Right renal pelvis (tissue), 4 donors: ENCODE results near the gene NLRP1. TPM values are rescaled to one million over a fixed set of nuclear protein-coding genes. Genes with fewer than 3 reads are reported as not detected.
A peak's percentile ranks its signal among the peaks of the same experiment; 100 is the strongest.

Experiments used
- DNase-seq, 4 donors: peaks; one replicate each; pipeline ENCODE4 v3.0.0-alpha.2; 2013; ENCODE audit warnings: low read depth in 4 of 4, low spot score in 3 of 4, missing footprints in 1 of 4
- polyA plus RNA-seq, 4 donors: library from polyadenylated mRNA; unstranded; fragments of 120-200 nt; gene quantifications; one replicate each; pipeline ENCODE4 v1.2.1, GENCODE V29; 2013; ENCODE audit not compliant: insufficient read length in 4 of 4

NLRP1 gene
- polyA plus RNA-seq, 4 donors = 44.2 to 61.3 (median 48.7) TPM

GRCh38 chr17:5485270-5486205 is 98.8 kb downstream of the NLRP1 start, which contains the start of gene DERL2:
Gene DERL2 (minus strand): TSS chr17:5486178. CDS start chr17:5486161, 17 bp downstream.
- DNase-seq = no peak

- no peak for DNase-seq
These were observed 102.9 kb downstream of the NLRP1 start for GRCh38 chr17:5481451-5481850.

GRCh38 chr17:5480962-5481361 is 103.3 kb downstream of the NLRP1 start:
- DNase-seq = no peak

GRCh38 chr17:5478992-5479391 is 105.3 kb downstream of the NLRP1 start:
- DNase-seq = no peak

- no peak for DNase-seq
These were observed 110.4 kb downstream of the NLRP1 start for GRCh38 chr17:5473906-5474305.

DNA sequence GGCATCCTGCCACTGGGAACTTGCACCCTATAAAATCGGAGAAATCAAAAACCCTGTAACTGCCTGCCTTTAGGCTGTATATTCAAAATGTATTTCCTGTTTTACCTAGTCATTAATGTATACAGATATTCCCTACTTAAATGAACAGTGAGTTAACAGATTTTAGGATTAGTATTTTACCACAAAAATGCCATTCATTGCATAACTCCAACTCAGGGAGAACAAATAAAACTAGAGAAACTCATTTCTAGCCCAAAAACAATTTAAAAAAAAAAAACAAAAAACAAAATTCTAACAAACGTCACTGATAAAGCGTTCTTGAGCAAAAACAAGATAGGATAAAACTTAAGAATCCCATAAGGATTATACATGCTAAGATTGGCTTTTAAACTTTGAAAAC is 111.8 kb downstream of the NLRP1 start:
- no peak for DNase-seq

- DNase-seq = peak in 1 of 4 donors; percentile 10
These were observed 116.2 kb downstream of the NLRP1 start for GRCh38 chr17:5468075-5468473.

- DNase-seq = no peak
These were observed 116.9 kb downstream of the NLRP1 start for GRCh38 chr17:5467416-5467815.

DNA sequence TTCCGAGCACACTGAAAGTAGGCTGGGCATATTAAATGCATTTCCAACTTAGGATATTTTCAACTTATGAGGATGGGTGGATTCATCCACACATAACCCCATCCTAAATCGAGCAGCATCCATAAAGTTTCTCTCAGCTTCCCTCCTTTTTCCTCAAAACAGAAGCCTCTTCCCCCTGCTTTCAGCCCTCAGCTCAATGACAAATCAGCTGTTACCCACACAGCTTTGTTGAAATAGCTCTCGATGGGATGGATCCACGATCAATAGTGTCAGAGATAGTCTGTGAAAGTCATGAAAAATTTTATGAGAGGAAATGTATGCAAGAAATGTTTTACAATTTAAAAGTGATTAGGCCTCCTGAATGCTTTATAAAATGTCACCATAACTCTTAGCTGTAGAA is 118.0 kb downstream of the NLRP1 start:
- DNase-seq = no peak

- no peak for DNase-seq
These were observed 119.4 kb downstream of the NLRP1 start for GRCh38 chr17:5464717-5465507.

Other genes starting within 250 kb of the NLRP1 start
- 10 to 100 TPM; 65.9 to 71.2 (median 68.6) TPM for gene NUP88, start 164.8 kb downstream of the NLRP1 start, polyA plus RNA-seq
- 10 to 100 TPM; 55.6 to 64.4 (median 61.3) TPM for gene RPAIN, start 164.3 kb downstream of the NLRP1 start, polyA plus RNA-seq
- gene C1QBP, start 145.4 kb downstream of the NLRP1 start, polyA plus RNA-seq = 100 to 1,000 TPM; 157 to 179 (median 170) TPM
- 10 to 100 TPM; 17.2 to 19.0 (median 18.3) TPM for gene DHX33, start 115.5 kb downstream of the NLRP1 start, polyA plus RNA-seq
- gene DERL2, start 98.3 kb downstream of the NLRP1 start, polyA plus RNA-seq = 10 to 100 TPM; 84.9 to 94.7 (median 86.9) TPM
- 10 to 100 TPM; 30.6 to 43.4 (median 36.4) TPM for gene MIS12, start 97.9 kb downstream of the NLRP1 start, polyA plus RNA-seq